ENCODE results near the gene FAH.

DNA sequence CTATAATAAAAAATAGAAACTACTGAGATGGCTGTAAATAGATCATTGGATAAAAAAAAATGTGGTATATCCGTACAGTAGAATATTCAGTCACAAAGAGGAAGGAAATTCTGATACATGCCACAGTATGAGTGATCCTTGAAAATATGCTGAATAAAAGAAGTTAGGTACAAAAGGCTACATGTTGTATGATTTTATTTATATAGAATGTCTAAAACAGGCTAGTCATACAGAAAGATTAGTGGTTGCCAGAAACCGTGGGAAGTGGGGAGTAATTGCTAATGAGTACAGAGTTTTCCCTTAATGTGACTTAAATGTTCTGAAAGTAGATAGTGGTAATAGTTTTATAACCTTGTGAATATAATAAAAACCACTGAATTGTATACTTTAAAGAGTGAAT lies 24.9 kb upstream of the FAH start:
- TF ChIP-seq, protein P1, sequence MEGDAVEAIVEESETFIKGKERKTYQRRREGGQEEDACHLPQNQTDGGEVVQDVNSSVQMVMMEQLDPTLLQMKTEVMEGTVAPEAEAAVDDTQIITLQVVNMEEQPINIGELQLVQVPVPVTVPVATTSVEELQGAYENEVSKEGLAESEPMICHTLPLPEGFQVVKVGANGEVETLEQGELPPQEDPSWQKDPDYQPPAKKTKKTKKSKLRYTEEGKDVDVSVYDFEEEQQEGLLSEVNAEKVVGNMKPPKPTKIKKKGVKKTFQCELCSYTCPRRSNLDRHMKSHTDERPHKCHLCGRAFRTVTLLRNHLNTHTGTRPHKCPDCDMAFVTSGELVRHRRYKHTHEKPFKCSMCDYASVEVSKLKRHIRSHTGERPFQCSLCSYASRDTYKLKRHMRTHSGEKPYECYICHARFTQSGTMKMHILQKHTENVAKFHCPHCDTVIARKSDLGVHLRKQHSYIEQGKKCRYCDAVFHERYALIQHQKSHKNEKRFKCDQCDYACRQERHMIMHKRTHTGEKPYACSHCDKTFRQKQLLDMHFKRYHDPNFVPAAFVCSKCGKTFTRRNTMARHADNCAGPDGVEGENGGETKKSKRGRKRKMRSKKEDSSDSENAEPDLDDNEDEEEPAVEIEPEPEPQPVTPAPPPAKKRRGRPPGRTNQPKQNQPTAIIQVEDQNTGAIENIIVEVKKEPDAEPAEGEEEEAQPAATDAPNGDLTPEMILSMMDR (IDR thresholded peaks at IDR 0.05; ENCODE audit: extremely low read depth in 1 of 2, insufficient read depth in 1 of 2, low read depth in 1 of 2, low read length in 2 of 2): no peak
- no peak for TF ChIP-seq POLR2A (IDR thresholded peaks at IDR 0.05; ENCODE audit: low read depth, low read length)
- TF ChIP-seq POLR2AphosphoS5 (IDR thresholded peaks at IDR 0.05; ENCODE audit: insufficient read depth, low read depth, low read length): no peak

Measured in endothelial cell of umbilical vein (primary cell).